Hair follicular keratinocyte (primary cell): Measurements from ENCODE around the gene ACRV1. TPM values are rescaled to one million over a fixed set of nuclear protein-coding genes. Genes with fewer than 3 reads are reported as not detected.

Source experiments
- total RNA-seq: library from RNA; depleted of rRNA; stranded (reverse); fragments of >200 nt; gene quantifications from 2 replicates; pipeline ENCODE4 v1.2.3, GENCODE V29; 2015

The ACRV1 gene, protein sequence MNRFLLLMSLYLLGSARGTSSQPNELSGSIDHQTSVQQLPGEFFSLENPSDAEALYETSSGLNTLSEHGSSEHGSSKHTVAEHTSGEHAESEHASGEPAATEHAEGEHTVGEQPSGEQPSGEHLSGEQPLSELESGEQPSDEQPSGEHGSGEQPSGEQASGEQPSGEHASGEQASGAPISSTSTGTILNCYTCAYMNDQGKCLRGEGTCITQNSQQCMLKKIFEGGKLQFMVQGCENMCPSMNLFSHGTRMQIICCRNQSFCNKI
- 0.11 TPM in 1 of 2 replicates, not detected in the other for total RNA-seq

DNA sequence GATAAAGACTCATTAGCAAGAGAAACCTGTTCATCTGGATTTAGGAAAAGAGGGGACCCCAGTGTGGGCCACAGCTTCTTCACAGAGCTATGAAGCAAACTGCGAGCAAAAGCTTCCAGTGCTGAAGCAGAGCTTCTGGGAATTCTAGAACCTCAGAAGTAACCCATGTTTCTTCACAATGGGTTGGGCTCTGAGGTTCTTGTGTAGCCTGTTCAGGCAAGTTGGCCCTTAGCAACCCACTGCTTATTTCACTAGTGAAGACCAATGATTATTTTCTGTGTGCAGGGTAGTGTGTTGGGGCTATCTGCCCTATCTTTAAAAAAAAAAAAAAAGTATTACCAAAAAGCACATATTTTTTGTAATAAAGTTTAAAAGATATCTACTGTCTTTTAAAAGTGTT is at the start of gene ACRV1:
Gene ACRV1 (minus strand): TSS at position 101 of the 400 bp plus-strand sequence. CDS start 67 bp downstream, at position 34.

DNA sequence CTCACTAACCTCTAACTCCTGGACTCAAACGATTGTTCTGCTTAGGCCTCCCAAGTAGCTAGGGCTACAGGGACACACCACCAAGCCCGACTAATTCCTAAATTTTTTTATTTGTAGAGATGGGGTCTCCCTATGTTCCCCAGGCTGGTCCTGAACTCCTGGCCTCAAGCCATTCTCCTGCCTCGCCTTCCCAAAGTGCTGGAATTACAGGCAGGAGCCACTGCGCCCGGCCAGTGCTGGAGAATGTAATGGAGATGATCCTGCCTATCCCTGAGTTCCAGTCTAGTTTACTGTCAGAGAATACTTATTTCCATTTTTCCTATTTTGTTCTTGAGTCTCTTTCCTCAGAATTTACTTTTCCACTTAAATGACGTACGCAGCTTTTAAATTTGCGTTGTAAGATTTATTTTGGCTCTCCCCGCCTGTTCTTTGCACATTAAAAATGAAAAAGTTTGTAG is 55.9 kb downstream of the ACRV1 start, which contains the start of gene CHEK1:
Gene CHEK1 (plus strand): TSS at position 408 of the 458 bp plus-strand sequence. CDS start 1,606 bp downstream, outside the sequence.

Other genes with a start within 250 kb of the ACRV1 start
- gene FEZ1, start 184.6 kb downstream of the ACRV1 start, total RNA-seq = 289 and 355 TPM in 2 replicates
- 195 and 230 TPM in 2 replicates for gene EI24, start 111.4 kb downstream of the ACRV1 start, total RNA-seq
- 169 and 180 TPM in 2 replicates for gene STT3A, start 88.0 kb downstream of the ACRV1 start, total RNA-seq
- gene CHEK1, start 55.7 kb downstream of the ACRV1 start, total RNA-seq = 27.3 and 33.3 TPM in 2 replicates
- not detected in 2 replicates for gene PATE1, start 65.4 kb upstream of the ACRV1 start, total RNA-seq
- gene PATE2, start 98.0 kb upstream of the ACRV1 start, total RNA-seq = not detected in 2 replicates
- not detected in 2 replicates for gene PATE3, start 107.3 kb upstream of the ACRV1 start, total RNA-seq
- not detected in 2 replicates for gene PATE4, start 152.5 kb upstream of the ACRV1 start, total RNA-seq
- gene HYLS1, start 206.8 kb upstream of the ACRV1 start, total RNA-seq = 4.1 and 8.2 TPM in 2 replicates
- 14.2 and 18.7 TPM in 2 replicates for gene PUS3, start 222.4 kb upstream of the ACRV1 start, total RNA-seq
- gene DDX25, start 223.7 kb upstream of the ACRV1 start, total RNA-seq = 0.62 TPM in 1 of 2 replicates, not detected in the other